Activated CD8-positive, alpha-beta memory T cell treated with anti-CD3 and anti-CD28 coated beads for 48 hours (primary cell): ENCODE results near the gene RNF13.

Experiments
- DNase-seq, 3 experiments: peaks; one replicate each; pipeline ENCODE4 v3.0.0-alpha.2; 2020; ENCODE audit warnings: low read depth in 2 of 3, low spot score in 2 of 3

The RNF13 gene, protein sequence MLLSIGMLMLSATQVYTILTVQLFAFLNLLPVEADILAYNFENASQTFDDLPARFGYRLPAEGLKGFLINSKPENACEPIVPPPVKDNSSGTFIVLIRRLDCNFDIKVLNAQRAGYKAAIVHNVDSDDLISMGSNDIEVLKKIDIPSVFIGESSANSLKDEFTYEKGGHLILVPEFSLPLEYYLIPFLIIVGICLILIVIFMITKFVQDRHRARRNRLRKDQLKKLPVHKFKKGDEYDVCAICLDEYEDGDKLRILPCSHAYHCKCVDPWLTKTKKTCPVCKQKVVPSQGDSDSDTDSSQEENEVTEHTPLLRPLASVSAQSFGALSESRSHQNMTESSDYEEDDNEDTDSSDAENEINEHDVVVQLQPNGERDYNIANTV

DNA sequence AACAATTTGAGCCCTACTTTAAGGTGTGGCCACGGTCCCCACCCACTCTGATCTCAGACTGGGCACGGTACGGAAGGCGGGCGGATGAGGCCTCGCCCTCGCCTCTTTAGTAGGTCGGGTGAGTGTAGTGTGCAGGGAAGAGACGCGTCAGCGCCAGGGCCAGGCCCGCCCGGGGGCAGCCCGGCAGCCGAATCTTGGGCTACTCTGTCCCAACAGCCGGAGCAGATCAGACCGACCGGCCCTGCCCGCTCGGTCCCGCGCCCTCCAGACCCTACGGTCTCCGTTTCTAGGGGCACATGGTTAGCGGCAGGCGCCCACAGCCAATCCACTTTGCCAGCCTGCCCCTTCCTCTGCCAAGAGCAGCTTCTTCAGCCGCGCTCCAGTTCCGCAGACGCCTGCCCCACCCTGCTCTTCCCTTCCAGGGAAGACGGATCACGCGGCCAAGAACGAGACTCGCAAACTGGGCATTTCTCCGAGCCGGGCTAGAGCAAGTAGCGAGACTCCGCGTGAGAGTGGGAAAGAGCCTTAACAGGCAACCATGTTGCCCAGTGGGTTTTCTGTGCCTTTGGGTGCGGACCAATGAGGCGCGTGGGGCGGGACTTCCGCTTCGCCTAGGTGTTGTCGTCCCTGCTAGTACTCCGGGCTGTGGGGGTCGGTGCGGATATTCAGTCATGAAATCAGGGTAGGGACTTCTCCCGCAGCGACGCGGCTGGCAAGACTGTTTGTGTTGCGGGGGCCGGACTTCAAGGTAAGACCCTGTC lies at the start of gene RNF13:
Gene RNF13 (plus strand): TSS at position 610 of the 761 bp plus-strand sequence. CDS start 32,812 bp downstream, outside the sequence.
- DNase-seq, result peak; percentile 79 to 85 (median 81)

DNA sequence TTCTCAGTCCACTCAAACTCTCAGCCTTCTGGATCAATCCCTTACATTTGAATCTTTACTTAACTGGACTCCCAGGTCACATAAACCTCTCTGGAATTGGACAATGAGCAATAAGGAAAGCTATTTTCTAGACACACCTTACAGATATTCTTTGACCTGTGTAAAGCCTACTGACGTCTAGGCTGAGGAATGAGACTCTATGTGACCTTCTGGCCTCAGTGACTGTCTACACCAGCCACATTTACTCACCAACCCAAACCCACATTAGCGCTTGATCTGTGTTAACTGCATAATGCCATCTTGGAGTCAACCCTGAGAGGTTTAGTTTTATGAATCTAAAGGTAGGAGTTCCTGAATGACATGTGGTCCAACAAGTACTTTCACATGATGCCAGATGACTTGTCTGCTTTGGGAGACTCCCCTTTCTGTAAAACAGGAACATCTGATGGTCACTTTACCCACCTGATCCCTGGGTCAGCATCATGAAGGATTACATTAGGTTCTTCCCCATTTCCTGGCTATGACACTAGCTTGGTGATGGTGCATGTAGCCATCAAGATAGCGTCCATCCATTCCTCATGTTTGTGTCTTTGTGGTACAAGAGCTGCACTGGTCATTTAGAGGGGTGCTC lies 49.3 kb upstream of the RNF13 start:
- no peak for DNase-seq

DNA sequence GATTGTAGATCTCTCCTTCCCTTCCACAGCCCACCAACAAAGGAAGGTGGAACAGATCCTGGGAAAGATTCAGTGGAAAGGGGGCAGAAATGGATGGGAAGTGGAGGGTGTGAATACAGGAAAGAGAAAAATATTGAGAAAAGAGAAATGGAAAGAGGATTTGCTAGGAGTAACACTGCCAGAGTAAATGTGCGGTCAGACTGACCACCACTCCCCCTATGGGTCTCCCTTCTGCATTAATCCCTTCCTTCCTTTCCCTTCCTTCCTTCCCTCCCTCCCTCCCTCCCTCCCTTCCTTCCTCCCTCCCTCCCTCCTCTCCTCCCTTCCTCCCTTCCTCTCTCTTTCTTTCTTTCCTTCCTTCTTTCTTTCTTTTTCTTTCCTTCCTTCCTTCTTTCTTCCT lies 48.7 kb upstream of the RNF13 start:
- no peak for DNase-seq

DNA sequence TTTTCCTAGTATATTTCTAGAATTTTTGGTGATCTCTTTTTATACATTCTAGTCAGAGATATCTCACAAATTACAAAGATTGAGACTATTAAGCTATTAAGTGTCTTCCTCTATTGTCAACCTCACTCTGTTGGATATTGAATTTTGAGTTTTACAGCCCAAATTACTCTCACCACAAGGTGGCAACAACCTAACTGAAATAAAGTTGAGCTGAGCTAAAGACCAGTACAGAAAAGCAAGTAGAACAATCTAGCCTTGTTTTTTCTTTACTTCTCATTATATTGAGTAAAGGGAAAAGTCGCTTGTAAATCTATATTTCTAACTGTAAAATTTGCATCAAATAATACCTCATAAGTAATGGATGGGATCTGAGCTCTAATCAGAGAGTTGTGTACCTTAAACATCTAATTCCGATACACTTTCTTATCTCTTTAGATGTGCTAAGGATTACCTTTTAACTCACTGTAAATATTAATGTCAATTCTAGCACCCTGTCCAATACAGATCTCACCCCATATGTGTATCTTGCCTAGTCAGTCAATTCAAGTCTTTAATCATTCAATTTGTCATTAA lies 47.2 kb upstream of the RNF13 start:
- DNase-seq, result no peak

DNA sequence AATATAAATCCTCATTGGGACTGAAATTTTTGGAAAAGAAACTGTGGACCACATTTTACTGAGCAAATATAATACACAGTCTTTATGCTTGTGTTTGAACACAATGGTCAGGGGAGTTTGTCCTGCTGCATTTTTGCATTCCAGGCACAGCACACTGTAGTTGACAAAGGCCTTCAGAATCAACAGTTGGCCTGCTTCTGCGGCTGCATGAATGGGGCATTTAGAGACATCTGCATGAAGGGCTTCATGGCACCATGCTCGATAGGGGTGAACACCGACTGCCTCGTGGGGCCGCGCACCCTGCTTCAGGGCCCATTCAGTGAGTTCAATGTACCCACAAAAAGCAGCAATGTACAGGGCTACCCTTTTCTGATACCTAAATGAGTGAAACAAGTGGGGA lies 45.3 kb upstream of the RNF13 start:
- DNase-seq, result no peak

DNA sequence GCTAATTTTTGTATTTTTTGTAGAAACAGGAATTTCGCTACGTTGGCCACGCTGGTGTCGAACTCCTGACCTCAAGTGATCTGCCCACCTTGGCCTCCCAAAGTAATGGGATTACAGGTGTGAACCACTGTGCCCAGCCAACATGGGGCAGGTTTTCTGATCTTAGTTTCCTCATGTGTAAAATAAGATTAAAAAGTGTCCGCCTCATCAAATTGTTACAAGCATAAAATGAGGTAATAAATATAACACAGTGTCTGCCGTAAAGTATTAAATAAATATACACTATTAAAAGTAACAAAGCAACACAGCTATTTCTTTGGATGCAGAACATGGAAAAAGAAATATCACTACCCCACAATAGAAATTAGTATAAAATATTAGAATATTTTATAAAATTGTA lies 44.3 kb upstream of the RNF13 start:
- DNase-seq, result no peak

DNA sequence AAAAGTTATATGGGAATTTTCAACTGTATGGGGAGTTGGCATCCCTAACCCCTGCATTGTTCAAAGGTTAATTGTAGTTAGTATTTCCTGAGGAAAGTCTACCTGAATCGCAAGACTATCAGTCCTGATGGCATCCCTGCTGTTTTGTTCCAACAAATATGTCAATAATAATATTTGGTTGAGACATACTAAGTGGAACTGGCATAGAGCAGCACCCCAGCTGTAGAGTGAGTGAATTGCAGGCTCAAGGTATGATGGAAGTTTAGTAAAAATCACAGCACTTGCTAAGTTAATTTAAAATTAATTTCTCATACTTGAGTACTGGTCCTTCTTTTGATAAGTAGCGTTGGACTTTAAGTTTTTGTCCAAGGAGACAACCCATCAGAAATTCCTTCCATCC lies 42.8 kb upstream of the RNF13 start:
- no peak for DNase-seq

DNA sequence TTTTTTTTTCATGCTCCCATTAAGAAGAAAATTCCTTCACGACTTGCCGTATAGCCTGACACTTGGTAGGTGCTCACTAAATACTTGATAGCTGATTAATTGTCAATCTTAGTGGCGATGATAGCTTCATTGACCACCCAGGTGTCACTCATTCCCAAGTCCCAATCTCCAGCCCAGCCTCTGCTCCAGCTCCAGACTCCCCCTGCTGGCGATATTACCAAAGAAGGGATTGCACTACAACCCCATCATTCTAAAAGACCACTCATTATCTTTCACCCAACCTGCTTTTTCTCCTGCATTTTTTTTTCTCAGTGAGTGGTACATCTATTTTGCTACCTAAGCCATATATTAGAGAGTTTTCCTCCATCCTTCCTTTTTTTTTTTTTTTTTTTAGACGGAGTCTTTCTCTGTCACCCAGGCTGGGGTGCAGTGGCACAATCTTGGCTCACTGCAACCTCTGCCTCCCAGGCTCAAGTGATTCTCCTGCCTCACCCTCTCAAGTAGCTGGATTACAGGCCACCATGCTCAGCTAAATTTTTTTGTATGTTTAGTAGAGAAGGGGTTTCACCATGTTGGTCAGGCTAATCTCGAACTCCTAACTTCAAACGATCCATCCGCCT lies 41.3 kb upstream of the RNF13 start:
- peak in 1 of 3 experiments; percentile 15 for DNase-seq

DNA sequence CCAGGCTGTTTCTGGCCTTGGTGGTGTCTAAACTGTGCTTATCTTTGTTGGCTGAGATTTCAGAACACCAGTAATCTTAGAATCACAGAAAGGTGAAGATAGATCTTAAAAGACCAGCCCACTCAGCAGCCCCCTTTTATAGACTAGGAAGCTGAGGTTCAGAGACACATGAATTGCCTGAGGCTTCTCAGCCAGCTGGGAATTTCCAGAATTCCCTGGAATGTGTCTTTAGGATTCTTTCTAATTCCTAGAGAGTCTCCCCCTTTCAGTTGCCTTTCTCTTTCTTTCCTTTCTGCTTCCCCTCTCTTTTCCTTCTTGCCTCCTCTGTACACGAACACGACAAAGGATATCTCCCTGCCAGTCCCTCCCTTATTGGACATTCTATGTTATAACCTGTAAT lies 40.2 kb upstream of the RNF13 start:
- no peak for DNase-seq

DNA sequence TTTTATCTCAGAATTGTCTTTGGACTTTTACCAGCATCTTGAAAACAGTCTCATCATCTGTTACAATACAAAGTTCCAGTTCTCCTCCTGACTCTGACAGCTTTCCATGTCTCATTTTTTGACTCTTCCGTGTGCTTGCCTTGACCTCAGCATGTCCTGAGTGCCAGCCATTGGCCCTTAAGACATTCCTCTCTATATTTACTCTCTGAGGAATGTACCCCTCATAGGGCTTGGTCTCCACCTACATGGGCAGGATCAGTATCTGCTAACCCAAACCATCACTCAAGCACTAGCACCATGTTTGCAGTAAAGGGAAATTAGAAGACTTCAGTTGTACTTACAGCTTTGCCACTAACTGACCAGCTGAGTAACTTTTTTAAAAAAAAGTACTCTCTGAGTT lies 36.8 kb upstream of the RNF13 start:
- no peak for DNase-seq

DNA sequence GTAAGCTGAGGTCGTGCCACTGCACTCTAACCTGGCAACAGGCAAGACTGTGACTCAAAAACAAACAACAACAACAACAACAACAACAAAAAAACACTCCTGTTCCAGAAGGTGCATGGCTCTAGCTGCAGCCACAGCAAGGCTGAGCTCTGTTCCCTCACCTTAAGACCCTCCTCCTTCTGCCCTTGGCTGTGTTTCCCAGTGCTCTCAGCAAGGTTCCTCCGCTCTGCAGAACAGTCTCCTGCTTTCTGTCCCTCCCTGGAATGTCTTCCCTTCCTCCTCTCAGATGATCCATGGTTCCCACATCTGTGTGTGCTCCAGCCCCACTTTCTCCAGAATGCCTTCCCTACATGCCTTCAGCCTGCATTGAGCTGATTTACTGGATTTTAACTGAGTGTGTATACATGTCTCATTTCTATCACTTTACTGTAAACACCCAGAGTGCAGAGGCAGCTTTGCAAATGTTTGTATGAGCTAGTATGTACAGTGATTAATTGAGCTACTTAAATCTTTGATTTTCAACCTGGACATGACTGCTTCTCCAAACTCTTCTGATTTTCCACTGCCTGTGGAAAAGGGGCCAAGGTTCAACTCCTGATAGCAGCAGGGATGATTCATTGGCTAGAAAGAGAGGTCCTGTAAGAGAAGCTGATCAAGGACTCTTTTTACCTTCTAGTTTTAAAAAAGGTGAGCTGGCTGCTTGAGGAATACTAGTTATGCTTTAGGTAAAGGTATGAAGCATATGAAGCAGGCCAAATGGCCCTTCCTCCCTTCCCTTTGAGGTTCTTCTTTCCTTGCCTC lies 35.4 kb upstream of the RNF13 start:
- DNase-seq, result no peak

DNA sequence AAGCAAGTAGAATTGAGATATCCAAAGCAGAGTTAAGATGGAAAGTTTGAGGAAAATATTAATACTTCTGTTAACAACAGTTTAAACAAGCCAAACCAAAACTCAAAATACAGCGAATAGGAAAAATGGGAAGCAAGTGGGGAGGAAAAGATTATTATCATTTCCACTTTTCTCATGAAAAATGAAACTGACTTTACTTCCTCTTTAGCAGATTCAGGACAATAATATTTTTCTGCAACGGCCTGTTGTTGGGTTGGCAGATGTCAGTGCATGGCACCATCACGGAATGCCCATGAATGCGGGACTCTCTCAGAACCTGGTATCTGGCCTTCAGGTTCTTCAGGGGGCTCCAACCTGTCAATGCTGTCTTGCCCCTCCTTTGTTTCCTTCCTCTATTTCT lies 31.8 kb upstream of the RNF13 start:
- DNase-seq, result no peak

DNA sequence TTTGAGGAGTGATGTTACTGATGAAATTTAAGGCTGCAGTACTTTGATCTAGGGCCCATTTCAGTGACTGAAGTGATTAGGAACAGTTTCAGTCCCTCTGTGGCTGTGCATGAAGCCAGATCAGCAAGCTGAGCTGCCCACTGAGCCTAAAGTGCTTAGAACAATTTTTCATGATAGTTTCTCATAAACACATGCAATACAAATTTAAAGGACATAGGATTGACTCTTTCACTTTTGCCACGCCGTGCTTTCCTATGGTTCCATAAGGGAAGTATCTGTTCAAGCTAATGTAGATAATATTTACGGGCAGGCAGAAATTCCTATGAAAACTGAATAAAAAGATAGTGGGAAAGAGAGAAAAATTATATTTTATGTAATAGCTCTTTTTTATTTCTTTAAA lies 31.3 kb upstream of the RNF13 start:
- no peak for DNase-seq

DNA sequence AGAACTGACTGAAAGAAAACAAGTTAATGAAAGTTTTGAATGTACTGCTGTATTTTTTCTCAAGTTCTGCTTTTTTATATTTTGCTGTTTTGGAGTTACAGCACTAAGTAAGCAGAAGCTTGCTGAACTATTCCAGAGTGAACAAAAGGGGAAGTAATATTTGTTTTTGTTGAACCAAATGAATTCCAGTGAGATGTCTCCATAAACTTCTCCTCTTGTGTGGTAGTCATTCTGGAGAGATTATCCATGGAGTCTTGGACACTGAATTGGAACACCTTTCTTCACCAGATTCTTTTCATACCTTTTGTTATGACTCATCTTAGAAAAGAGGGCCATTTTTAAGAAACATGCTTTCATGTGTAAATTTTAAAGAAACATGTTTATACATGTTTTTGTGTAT lies 29.4 kb upstream of the RNF13 start:
- DNase-seq, result no peak

DNA sequence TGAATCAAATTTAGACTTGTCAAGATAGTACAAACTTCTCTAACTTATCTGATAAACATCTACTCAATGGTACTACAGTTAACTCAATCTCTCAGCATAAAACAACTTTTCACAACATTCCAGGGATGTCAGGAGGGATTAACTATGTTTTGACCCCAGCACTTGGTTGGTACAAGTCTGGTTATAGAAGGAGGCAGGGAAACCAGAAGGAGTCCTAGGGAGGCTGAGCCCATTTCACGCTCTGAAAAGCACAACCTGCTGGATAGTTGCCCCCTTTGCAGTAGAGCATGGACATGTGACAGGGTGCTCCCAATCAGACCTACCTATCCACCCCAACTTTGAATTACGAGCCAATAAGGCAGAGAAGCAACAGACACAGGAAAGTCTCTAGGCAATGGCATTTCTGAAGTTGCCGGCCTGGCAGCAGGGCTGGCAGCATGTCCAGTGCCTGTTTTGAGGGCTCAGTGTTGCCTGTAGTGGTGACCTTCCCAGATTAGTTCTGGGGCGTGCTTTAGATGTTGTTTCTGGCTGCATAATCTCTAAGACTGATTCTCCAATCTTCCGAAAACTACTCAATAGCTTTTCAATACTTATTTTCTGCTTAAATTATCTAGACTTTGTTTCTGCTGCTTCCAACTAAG lies 28.8 kb upstream of the RNF13 start:
- DNase-seq, result no peak

DNA sequence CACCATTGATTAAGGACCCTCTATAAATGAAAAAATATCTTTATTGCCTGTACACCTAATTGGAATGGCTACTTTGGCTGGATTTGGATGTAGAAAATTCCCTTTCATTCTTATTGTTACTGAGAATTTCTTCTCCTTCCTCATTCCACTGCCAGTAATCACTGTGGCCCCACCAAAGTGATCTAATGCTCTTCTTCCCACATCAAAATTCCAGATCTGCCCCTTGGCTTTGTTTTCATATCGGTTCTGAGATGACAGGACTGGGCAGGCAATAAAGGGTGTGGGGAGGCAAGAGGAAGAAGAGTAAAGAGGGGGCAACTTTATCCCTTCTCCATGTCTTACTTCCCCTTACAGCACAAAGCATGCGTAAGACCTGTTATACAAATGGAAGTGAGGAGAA lies 22.7 kb upstream of the RNF13 start:
- DNase-seq, result no peak

DNA sequence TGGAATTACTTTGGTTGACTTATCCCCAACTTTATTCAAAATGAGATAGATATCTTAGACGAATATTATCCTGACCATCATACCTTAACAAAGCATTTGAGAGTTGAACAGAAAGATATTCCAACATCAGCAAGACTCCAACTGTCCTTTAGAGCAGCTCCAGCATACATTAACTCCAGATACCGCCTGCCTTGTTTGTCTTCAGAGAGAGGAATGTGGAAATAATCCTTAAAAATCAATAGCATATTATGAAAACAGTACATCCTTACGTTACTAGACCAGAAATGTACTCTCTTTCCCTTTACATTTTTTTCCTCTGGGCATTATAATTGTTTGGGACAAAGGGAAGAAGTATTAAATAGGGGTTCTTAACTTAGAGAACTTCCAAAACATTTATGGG lies 22.3 kb upstream of the RNF13 start:
- no peak for DNase-seq

DNA sequence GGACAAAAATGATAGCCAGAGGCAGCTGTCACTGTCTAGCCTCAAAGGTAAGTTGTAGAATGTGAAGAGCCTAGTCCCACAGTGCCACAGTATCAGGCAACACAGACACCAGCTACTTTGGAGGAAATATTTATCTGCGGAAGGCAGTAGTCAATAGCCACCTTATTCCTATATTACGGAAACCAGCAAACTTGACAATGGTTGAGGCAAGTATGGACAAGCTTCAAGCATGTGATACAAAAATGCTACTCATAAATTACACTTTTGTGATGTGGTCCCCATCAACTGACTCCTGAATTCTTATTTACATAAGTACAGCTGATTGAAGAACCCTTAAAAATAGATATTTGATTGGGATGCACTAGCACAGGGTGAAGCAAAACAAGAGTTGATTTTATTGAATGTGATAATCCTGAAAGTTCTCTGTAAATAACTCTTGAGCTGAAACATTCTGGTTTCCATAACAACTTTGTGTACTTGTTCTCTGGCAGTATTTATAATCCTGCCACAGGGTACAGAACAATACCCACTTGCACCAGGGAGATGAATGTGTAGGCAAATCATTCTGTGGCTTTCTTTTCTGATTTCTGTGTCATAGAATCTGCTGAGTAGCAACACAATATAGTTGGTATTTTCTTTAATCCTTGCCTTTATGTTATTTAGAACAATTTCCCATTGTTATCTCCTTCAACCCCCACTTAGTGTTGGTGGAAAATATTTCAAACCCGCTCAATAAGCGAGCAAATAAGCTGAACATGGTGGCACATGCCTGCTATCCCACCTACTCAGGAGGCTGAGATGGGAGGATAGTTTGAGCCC lies 20.4 kb upstream of the RNF13 start, which contains the start of gene ANKUB1:
Gene ANKUB1 (minus strand): TSS at position 103 of the 819 bp plus-strand sequence. CDS start 188 bp downstream, outside the sequence.
- no peak for DNase-seq

DNA sequence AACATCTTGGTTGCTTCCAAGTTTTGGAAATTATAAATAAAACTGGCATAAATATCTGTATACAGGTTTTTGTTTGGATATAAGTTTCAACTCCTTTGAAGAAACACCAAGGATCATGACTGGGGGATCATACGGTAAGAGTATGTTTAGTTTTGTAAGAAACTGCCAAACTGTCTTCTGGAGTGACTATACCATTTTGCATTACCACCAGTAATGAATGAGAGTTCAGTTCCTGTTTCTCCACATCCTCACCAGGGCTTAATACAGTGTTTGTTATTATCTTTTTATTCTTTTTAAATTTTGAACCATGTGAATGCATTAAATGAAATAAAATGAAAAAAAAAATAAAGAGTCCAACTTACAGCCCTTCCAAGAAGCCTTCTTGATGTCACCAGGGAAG lies 17.0 kb upstream of the RNF13 start:
- no peak for DNase-seq
